Sciatic nerve (tissue), 2 donors: ENCODE results near the gene MLLT1. TPM values are rescaled to one million over a fixed set of nuclear protein-coding genes. Genes with fewer than 3 reads are reported as not detected.
A peak's percentile ranks its signal among the peaks of the same experiment; 100 is the strongest.

ENCODE experiments used
- ATAC-seq: fragments of 200-7000 bp; cut with Tn5 transposase; one replicate; pipeline ENCODE4 v1.9.1; 2020; ENCODE audit warnings: mild to moderate bottlenecking, moderate library complexity
- DNase-seq: peaks from one replicate; pipeline ENCODE4 v3.0.0-alpha.2; 2020; ENCODE audit warnings: low spot score
- intact Hi-C: fragments of 100-400 bp; cut with DNase I; formaldehyde crosslinking; loops from one replicate; pipeline ENCODE4 v1.14.2; 2022
- total RNA-seq: library from RNA; stranded (reverse); fragmentation: NEBNext Ultra II Directional; extraction: Animal tissue kit (Norgen Biotek cat#: 25700); gene quantifications from one replicate; pipeline ENCODE4 v1.2.1, GENCODE V29; 2021
- donor health status: DM: no; HTN: no; CAD: no.
- donor health status: DM: no; HTN: no; CAD: no.

MLLT1 gene
- total RNA-seq, 1 donor from 2014 or later: 72.5 TPM

DNA sequence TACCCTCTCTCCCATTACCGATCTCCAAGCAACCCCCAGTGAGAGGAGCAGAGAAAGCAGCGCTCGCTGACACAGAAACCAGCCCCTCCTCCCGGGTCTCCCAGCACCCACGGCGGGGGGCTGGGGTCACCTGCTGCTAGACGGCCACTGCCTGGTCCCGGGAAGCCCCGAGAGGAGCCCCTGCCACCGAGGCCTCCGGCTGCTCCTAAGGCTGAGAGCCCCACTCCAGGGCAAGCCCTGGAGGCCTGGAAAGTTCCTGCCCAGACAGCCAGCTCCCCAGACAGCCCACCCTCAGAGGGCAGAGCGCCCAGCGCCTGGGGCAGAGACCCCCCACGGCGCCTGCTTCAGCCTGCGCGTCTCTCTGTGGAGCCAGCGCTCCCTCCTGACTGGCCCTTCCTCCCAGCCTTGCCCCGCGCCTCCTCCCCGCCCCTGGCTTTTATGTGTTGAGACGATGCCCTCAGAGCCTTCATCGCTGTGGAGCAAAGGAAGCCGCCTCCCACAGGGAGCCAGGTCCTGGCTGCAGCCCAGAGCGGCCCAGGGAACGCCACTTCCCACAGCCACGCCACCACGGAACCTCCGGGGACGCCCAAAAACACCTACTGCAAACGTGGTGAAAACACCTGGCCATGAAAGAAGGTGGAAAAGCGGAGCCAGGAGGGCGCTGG lies 51.1 kb downstream of the MLLT1 start:
- intact Hi-C loops: no loop called here
- peak; percentile 8 for ATAC-seq
- peak; percentile 58 for DNase-seq

DNA sequence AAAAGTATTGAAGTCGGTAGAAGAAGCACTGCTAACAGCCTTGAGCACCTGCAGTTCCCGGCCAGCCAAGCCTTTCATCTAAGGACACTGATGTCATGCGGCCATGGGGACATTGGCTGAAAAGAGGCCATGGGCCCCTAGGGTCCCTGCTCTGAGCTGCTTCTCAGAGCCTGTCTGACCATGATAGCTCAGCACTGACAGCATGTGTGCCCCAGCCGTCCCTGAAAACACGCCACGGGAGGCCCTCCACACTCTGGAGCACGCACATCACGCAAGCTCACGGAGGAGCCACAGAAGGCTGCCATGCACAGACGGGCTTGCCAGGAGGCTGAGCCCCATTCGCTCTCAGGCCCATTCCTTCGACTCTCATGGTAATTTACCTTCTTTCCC lies 51.8 kb downstream of the MLLT1 start:
- intact Hi-C loops: no loop called here
- DNase-seq (no peak), ATAC-seq (no peak)

DNA sequence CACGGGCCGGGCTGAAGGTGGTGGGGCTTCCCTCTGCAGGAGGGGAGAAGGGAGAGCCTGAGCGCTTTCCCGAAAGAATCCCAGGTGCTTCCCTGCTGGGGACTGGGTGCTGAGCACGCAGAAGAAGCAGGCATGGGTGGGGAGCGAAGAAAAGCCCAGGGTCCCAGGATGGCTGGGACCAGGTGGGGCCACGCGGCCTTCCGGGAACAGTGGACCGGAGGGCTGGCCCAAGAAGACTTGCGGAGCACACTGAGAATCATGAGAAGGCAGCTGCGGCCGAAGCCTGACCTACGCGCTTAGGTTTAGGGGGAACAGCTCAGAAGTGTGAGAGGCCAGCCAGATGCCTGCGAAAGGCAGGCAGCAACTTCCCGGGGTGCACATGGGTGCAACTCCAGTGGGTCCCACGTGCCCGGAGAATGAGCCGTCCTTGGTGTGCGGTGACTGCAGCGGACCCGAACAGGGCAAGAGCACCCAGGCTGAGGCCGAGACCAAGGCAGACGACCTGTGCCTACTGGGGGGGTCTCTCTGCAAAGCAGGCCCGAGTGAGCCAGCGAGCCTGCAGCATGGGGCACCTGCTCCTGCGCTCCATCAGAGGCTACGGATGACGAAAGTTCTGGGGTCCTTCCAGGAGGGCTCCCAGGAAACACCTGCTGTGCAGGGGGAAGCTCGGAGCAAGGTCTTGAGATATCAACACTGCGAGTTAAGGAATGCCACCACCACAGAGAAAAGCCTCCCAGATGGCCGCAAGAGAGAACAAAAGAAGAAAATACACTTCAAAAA lies 52.4 kb downstream of the MLLT1 start:
- ATAC-seq: no peak
- DNase-seq: no peak
- intact Hi-C loops: no loop called here

- intact Hi-C loops: no loop called here
- no peak for DNase-seq
- no peak for ATAC-seq
Observed at GRCh38 chr19:6226444-6227155, 53.2 kb downstream of the MLLT1 start.

DNA sequence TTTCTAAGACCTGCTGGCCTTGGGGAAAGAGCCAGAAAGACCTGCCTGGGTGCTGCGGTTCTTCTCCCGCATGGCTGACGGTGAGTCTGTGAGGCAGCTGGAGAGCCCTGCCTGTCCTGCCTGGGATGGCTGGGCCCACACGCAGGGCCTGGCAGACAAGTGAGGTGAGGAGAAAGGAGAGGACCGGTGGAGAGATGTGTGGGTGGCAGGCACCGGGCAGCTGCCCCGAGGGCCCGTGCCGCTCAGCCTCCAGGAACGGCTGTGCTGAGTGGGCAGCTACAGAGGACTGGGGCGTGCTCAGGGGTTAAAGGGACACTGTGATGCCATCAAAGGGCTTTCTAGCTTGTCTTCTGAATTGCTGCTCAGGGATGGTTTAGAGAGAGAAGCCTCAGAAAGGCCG lies 53.8 kb downstream of the MLLT1 start:
- no peak for DNase-seq
- ATAC-seq: no peak
- intact Hi-C loops: no loop called here

DNA sequence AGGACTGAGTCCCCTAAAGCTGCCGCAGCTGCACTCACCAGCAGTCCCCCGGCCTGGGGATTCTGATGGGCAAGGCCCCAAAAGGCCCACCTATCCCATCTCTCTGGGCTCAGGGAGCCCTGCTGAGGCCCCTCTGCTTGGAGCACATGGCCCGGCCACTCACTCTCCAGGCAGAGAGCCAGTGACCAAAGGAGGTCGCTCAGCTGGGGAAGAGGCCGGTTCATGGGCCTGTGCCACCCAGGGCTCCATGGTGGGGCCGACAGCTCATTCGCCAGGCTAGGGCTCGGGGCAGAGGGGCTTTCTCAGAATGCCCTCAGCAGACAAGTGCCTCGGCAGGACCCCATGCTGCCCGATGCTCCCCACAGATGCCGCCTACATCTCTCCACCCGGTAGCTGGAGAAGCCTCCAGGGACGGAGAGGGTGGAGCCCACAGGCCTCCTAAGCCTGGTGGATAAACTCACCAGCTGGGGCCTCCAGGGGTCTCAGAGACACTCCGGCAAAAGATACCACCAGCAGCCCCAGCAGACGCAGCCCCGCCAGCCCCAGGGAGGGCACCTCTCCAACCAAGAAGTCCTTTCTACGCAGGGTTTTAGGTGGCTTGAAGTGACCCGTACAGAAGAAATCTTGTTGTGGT lies 54.4 kb downstream of the MLLT1 start:
- DNase-seq (no peak), ATAC-seq (no peak)
- intact Hi-C loops: no loop called here

GRCh38 chr19:6224308-6224675 lies 55.5 kb downstream of the MLLT1 start:
- DNase-seq (no peak), ATAC-seq (no peak)
- intact Hi-C loops: loop anchor here (5.0 kb wide), 1 partner anchor 53 kb away; the partner anchor contains the start of gene MLLT1

GRCh38 chr19:6223461-6224307 lies 56.1 kb downstream of the MLLT1 start:
- intact Hi-C loops: loop anchor here (5.0 kb wide), 1 partner anchor 54 kb away; the partner anchor contains the start of gene MLLT1
- DNase-seq: no peak
- no peak for ATAC-seq

DNA sequence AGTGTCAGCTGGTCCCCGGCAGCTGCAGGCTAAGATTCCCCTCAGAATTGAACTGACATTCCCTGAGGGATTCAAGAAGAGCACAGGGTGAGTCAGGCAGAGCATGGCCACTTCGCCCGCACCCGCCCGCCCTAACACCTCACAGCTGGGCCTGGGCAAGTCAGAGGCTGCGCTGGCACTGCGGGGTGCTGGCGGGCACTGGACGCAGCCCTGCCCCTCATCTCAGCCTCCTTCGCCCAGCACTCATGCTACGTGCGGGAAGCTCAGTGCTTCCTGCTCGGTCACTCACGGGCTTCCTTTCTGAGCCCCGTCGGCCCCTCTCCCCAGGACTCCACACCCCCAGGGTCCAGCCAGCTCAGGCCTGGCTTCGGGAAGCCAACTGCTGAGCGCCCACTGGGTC lies 56.9 kb downstream of the MLLT1 start:
- intact Hi-C loops: loop anchor here (5.0 kb wide), 1 partner anchor 54 kb away; the partner anchor contains the start of gene MLLT1
- no peak for DNase-seq
- ATAC-seq: no peak

GRCh38 chr19:6221878-6222746 lies 57.7 kb downstream of the MLLT1 start:
- intact Hi-C loops: loop anchor here (5.0 kb wide), 1 partner anchor 55 kb away; the partner anchor contains the start of gene MLLT1
- DNase-seq (no peak), ATAC-seq (no peak)

- ATAC-seq (no peak), DNase-seq (no peak)
- intact Hi-C loops: loop anchor here (5.0 kb wide), 1 partner anchor 56 kb away; the partner anchor contains the start of gene MLLT1
Observed at GRCh38 chr19:6221220-6221877, 58.4 kb downstream of the MLLT1 start.

GRCh38 chr19:6220385-6221191 lies 59.2 kb downstream of the MLLT1 start:
- peak; percentile 83 for DNase-seq
- peak; percentile 79 for ATAC-seq
- intact Hi-C loops: loop anchor here (5.0 kb wide), 1 partner anchor 57 kb away; the partner anchor contains the start of gene MLLT1

DNA sequence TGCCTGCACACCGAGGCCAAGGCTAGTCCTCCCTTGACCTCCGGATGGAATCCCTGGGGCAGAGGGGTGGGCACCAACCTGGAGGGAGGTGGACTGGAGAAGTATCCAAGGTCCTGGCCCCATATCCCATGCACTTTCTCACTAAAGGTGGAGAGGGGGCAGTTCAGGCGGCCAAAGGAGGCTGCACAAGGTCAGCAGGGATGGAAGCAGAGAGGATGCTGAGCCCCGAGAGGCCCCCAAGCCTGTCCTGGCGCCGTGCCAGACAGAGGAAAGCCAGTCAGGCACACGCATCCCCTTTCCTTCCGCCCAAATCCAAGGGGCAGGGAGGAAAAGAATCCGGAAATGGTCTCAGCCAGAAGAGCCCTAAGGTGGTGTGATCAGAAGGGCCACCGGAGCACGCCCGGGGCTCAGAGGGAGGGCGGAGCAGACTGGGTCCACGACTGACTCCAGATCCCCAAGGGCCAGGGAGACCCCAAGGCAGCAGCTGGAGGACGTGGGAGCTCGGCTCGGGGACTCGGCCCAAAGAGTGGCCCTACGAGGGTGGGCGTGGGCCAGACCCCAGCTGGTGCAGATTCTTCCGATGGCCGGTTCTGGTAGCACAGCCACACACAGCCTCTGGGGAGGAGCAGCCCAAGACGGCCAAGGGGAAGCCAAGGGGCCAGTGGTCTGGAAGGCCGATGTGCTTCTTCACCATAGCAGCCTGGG lies 60.0 kb downstream of the MLLT1 start:
- intact Hi-C loops: loop anchor here (5.0 to 10.0 kb wide), 3 partner anchors 58 to 175 kb away; partner anchors contain the start of gene MLLT1
- ATAC-seq (peak; percentile 1), DNase-seq (no peak)

DNA sequence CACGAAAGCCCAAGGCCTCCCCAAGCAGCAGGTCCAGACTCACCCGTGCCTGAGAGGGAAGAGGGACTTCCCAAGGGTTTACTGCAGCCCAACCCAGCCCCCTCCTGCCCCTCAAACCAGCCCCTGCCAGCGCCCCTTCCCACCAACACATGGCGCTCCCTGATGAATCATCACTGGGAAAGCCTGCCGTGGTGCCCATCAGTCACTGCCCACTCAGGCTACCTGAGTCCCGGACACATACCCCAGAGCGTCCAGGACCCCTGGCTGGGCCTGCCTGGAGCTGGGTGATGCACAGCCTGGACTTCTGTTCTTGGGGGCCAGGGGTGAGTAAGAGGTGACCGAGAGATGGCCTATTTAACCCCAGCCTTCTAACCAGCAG lies 60.6 kb downstream of the MLLT1 start:
- no peak for ATAC-seq
- intact Hi-C loops: loop anchor here (5.0 to 10.0 kb wide), 2 partner anchors 78 to 174 kb away; no protein-coding TSS in a partner anchor
- DNase-seq: no peak

DNA sequence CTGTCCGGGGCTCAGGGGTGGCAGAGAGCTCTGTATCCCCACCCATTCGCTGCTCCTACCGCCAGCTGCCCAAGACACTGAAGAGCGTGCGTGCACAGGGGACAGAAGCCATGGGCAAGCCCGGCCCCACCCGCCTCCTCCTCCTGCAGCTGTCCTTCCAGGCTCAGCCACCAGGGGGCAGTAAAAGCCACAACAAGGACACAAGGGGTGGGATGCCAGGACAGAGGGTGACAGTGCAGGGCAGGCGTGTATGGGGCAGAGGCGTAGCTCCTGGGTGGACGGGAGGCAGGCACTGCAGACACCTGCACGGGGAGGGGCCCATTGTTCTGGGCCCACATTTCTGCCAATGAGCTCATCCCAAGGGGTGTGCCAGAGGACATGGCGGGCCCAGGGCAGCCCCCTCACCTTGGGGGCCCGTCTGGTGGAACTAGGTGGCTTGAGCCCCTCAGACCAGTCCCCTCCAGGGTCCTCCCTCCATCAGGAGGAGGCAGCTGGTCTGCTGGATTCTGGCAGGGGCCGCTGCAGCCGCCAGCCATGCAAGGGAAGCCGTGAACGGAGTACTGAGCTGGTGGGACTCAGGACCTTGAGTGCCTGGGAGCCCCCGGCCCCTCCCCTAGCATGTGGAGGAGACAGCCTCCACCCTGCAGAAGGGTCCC lies 61.2 kb downstream of the MLLT1 start:
- intact Hi-C loops: loop anchor here (5.0 to 10.0 kb wide), 2 partner anchors 79 to 174 kb away; no protein-coding TSS in a partner anchor
- ATAC-seq (peak; percentile 83), DNase-seq (peak; percentile 96)
